Smooth muscle cell (in vitro differentiated cells): ENCODE measurements around the gene STT3B. TPM values are rescaled to one million over a fixed set of nuclear protein-coding genes. Genes with fewer than 3 reads are reported as not detected.

ENCODE experiments used
- DNase-seq: peaks from one replicate; lab custom pipeline; 2025; ENCODE audit not compliant: unreplicated experiment; lab: John Stamatoyannopoulos, UW
- H2AFZ ChIP-seq: fragments of 200-600 bp; sonication (generic); 2 replicates; pipeline ENCODE4 v1.6.0; 2016; ENCODE audit warnings: antibody characterized with exemption, low read depth, mild to moderate bottlenecking
- H3F3A ChIP-seq: fragments of 200-600 bp; sonication (generic); 2 replicates; pipeline ENCODE4 v1.6.0; 2017; ENCODE audit warnings: antibody characterized with exemption, low read depth
- H3K27ac ChIP-seq: fragments of 200-600 bp; sonication (generic); 2 replicates; pipeline ENCODE4 v1.5.1; 2016; ENCODE audit warnings: low read depth, mild to moderate bottlenecking
- H3K27me3 ChIP-seq: fragments of 200-600 bp; sonication (generic); 2 replicates; pipeline ENCODE4 v1.6.1; 2016; ENCODE audit warnings: low read depth, mild to moderate bottlenecking
- H3K36me3 ChIP-seq: fragments of 200-600 bp; sonication (generic); 2 replicates; pipeline ENCODE4 v1.5.1; 2016; ENCODE audit warnings: low read depth
- H3K4me1 ChIP-seq: fragments of 200-600 bp; sonication (generic); 2 replicates; pipeline ENCODE4 v1.5.1; 2016; ENCODE audit warnings: low read depth
- H3K4me2 ChIP-seq: fragments of 200-600 bp; sonication (generic); 2 replicates; pipeline ENCODE4 v1.6.0; 2016; ENCODE audit warnings: mild to moderate bottlenecking
- H3K4me3 ChIP-seq: fragments of 200-600 bp; sonication (generic); 2 replicates; pipeline ENCODE4 v1.5.1; 2016; ENCODE audit warnings: mild to moderate bottlenecking
- H3K79me2 ChIP-seq: fragments of 200-600 bp; sonication (generic); 2 replicates; pipeline ENCODE4 v1.6.0; 2016; ENCODE audit warnings: low read depth, mild to moderate bottlenecking
- H3K9ac ChIP-seq: fragments of 200-600 bp; sonication (generic); 2 replicates; pipeline ENCODE4 v1.6.0; 2016; ENCODE audit warnings: low read depth
- H3K9me3 ChIP-seq: fragments of 200-600 bp; sonication (generic); replicated peaks from 2 replicates; pipeline ENCODE4 v1.5.1; 2016; ENCODE audit warnings: low read depth
- H4K20me1 ChIP-seq: fragments of 200-600 bp; sonication (generic); 2 replicates; pipeline ENCODE4 v1.6.0; 2016; ENCODE audit warnings: low read depth
- CTCF ChIP-seq: fragments of 200-600 bp; sonication (generic); IDR thresholded peaks from 2 replicates; pipeline ENCODE4 v1.5.1; 2017; ENCODE audit warnings: borderline replicate concordance, mild to moderate bottlenecking, antibody characterized with exemption; ENCODE audit not compliant: insufficient read depth, poor library complexity, severe bottlenecking
- WGBS: methylation state at CpG from one replicate; pipeline ENCODE4 v1.1.7; 2016; ENCODE audit warnings: low lambda C conversion rate; 5-methylcytosine and 5-hydroxymethylcytosine counted together
- polyA plus RNA-seq: library from polyadenylated mRNA; unstranded; fragments of >200 nt; fragmentation: Nextera tagmentation; extraction: Ambion mirVana; gene quantifications from 2 replicates; pipeline ENCODE4 v1.2.1, GENCODE V29; 2016
- total RNA-seq: library from RNA; depleted of rRNA; stranded (reverse); fragments of >200 nt; gene quantifications from 2 replicates; pipeline ENCODE4 v1.2.3, GENCODE V29; 2014

Gene STT3B
- total and polyA plus RNA-seq, 2 experiments from 2014 or later = 79.1 to 191 TPM

- no peak overlapping the region for H3K9ac ChIP-seq
- no peak for DNase-seq
Measured at GRCh38 chr3:31629054-31629453, 96.3 kb downstream of the STT3B start.

GRCh38 chr3:31634476-31634875 is 101.8 kb downstream of the STT3B start:
- H3K4me2 ChIP-seq = no peak overlapping the region
- 43% methylated on average over 2 of the region's 2 CpGs for WGBS
- no peak overlapping the region for H3K9ac ChIP-seq
- no peaks in the 10 kb centered on the region for H3K9me3 ChIP-seq
- no peak overlapping the region for H2AFZ ChIP-seq
- no peaks in the 10 kb centered on the region for H3K27me3 ChIP-seq
- no peaks in the 10 kb centered on the region for H3K79me2 ChIP-seq
- no peaks in the 10 kb centered on the region for H4K20me1 ChIP-seq
- DNase-seq = no peak
- H3F3A ChIP-seq = no peaks in the 10 kb centered on the region
- no peaks in the 10 kb centered on the region for H3K4me1 ChIP-seq
- H3K36me3 ChIP-seq = peaks cover 4% of the 10 kb centered on the region
- no peak overlapping the region for H3K4me3 ChIP-seq
- TF ChIP-seq CTCF = no peak
- H3K27ac ChIP-seq = peak overlapping the region; percentile 34

More at GRCh38 chr3:31629054-31629453, 96.3 kb downstream of the STT3B start:
- Histone ChIP-seq H3K36me3 (peaks cover 7% of the 10 kb centered on the region), H3K79me2 (no peaks in the 10 kb centered on the region), H3K4me2 (no peak overlapping the region), H3K27me3 (no peaks in the 10 kb centered on the region), H3K9me3 (no peaks in the 10 kb centered on the region), H3K27ac (no peak overlapping the region), H2AFZ (no peak overlapping the region), H3K4me1 (peaks cover 8% of the 10 kb centered on the region), H4K20me1 (no peaks in the 10 kb centered on the region), H3K4me3 (no peak overlapping the region), H3F3A (no peaks in the 10 kb centered on the region)
- TF ChIP-seq CTCF = no peak
- 98% methylated on average over 5 of the region's 5 CpGs for WGBS

GRCh38 chr3:31635545-31635944 is 102.8 kb downstream of the STT3B start:
- no peak overlapping the region for H2AFZ ChIP-seq
- no peak for DNase-seq
- H3K9me3 ChIP-seq = no peaks in the 10 kb centered on the region
- H3K27ac ChIP-seq = no peak overlapping the region
- H3K4me2 ChIP-seq = no peak overlapping the region
- no peaks in the 10 kb centered on the region for H3K79me2 ChIP-seq
- H3K36me3 ChIP-seq = no peaks in the 10 kb centered on the region
- no peaks in the 10 kb centered on the region for H4K20me1 ChIP-seq
- no peaks in the 10 kb centered on the region for H3K27me3 ChIP-seq
- H3K4me1 ChIP-seq = no peaks in the 10 kb centered on the region
- H3K4me3 ChIP-seq = no peak overlapping the region
- WGBS = 75% methylated on average over 1 of the region's 1 CpG
- H3F3A ChIP-seq = no peaks in the 10 kb centered on the region
- TF ChIP-seq CTCF = no peak
- H3K9ac ChIP-seq = no peak overlapping the region

- Histone ChIP-seq H3K27ac (no peak overlapping the region), H3K27me3 (no peaks in the 10 kb centered on the region), H4K20me1 (no peaks in the 10 kb centered on the region), H3F3A (no peaks in the 10 kb centered on the region), H3K36me3 (no peaks in the 10 kb centered on the region), H3K4me3 (no peak overlapping the region), H2AFZ (no peak overlapping the region), H3K79me2 (no peaks in the 10 kb centered on the region), H3K9me3 (no peaks in the 10 kb centered on the region), H3K4me2 (no peak overlapping the region), H3K4me1 (no peaks in the 10 kb centered on the region), H3K9ac (no peak overlapping the region)
- no peak for DNase-seq
- no peak for TF ChIP-seq CTCF
- WGBS = 93% methylated on average over 4 of the region's 4 CpGs
Measured at GRCh38 chr3:31636049-31636448, 103.3 kb downstream of the STT3B start.
